ENCODE data around the gene NLGN1.

NLGN1 gene

DNA sequence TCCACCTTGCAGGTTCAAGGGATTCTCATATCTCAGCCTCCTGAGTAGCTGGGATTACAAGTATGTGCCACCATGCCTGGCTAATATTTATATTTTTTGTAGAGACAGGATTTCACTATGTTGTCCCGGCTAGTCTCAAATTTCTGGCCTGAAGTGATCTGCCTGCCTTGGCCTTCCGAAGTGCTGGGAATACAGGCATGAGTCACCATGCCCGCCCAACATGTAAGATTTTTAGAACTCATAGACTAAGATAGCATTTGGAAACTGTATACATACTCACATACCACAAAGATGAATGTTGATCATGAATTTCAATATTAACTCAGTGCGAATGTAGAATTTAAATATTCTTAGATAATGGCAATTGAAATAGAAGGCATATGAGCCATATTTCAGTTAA, 718.9 kb downstream of the NLGN1 start:
- no peak for DNase-seq

DNA sequence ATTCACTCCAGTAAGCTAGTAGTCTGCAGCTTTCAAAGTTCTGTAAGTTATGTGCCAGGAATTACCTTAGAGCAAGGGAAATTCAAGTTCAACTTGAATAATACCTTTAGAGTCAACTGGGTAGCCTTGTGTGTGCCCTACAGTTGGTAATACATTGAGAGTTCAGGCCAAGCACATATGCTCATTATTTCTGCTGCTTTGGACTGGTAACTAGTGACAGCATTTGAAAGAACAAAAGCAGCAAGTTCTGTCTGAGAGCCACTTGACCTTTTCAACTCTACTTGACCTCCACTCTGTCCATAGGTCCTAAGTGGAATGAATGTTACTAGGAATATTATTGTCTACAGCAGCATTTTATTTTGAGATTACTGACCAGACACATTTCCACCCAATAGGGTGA, 723.5 kb downstream of the NLGN1 start:
- DNase-seq: no peak

DNA sequence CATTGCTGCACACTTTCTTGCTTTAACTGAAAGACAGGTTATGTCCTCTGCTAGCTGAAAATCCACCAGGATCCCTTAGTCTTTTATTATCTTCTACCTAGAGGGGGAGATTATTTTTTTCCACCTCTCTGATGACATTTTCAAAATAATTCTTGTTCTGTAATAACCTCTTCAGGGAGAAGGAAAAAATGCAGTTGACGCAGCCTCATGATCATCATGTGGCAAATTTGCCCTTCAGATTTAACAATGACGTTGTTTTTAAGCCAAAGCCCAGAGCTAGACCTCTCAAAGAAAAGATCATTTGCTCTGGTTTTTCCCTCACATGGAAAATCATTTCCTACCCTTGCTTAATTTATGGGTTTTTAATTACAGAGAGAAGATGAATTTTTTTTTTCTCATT, 724.9 kb downstream of the NLGN1 start:
- DNase-seq: no peak

DNA sequence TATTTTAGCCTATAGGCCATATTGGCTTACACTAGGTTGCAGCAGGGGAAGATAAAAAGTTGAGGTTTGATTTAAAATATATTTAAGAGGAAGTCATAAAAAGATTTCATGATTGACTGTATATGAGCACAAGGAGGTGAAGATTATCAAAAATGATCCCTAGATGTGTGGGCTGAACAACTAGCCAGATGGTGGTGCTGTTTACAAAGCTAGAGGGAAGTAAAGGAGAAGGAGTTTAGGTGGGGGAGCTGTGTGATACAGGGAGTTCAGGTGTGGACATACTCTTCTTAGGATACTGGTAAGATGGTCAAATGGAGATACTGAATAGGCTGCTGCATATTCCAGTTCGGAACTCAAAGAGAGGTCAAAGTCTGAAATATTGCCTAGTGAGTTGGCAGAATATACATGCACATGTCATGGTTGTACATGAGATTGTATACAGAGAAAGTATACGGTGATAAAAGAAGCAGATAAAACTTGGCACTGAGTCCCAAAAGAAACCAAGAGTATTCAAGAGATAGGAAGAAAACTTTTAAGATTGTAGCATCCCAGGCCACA, 727.8 kb downstream of the NLGN1 start:
- DNase-seq: peak; percentile 90

DNA sequence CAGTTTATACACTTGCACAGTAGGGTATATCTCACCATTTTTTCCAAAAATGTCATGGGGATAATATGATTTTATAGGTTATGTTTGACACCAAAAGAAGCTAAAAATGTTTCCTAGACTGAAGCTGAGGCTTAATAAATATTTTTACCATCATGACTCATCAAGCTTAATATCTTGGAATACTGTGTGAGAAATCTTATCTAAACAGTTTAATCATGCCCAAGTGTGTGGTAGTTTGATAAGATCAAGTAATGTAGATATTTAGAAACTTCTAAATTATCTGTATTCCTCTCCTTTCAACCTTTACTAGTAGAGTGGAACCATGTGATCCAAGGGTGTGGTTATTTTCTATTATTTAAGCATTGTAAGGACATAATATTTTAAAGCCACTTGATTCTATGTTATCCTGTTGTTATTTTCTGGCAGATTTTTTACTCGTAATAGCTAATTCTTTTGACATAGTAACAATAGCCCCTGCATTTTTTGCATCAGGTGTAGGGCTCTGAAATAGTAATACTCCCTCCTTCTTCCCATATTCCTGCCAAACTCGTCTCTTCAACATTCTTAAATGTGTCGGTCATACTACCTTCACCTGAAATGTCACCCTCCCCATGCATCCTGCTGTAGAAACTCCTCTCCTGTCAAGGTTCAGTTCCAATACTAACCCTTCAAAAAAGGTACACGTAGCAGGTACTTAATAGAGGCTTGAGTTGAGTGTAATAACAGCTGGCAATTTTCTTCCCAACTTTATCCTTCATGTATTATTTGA, 729.6 kb downstream of the NLGN1 start:
- no peak for DNase-seq

DNA sequence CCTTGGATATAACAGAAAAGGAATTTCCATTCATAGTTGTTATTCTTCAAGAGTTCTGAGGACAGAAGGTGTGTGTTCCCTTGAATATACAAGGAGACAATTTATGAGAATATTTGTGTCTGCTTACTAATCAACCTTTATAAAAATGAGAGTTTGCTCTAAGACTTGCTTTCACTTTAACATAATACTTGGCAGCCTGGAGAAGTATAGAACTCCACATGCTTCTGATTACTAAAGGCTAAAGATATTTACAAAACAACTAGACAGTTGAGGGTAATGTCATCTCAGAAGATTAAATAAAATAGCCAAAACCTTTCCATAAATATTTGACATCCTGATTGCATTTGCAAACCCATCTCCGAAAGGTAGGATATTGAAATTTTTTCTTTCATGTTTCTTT, 734.5 kb downstream of the NLGN1 start:
- DNase-seq: no peak

DNA sequence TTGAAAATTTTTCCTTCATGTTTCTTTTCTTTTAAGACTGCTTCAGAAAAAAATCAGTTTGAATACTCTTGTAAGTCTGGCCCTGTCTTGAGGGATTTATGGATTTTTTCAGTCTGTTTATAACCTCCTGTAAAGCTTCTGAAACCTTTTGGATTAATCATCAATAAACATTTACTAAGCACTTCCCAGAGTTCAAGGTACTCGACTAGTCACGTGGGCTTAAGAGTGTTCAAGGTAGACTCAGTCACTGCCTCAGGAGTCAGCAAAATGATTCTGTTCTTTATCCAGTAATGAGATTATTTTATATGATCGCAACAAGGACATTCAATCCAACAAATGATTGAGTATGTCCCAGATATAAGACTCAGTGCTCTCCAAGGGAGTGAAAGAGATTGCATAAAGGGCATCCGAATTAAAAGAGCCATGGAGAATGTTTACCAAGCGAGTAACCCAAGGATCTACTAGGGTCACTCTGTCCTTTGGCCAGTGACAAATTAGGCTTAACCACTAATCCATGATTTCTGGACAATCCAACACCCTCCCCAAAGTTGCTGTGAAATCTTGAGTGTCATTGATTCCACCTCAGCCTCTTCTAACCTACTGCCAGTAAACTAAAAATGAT, 735.0 kb downstream of the NLGN1 start:
- DNase-seq: peak; percentile 63

DNA sequence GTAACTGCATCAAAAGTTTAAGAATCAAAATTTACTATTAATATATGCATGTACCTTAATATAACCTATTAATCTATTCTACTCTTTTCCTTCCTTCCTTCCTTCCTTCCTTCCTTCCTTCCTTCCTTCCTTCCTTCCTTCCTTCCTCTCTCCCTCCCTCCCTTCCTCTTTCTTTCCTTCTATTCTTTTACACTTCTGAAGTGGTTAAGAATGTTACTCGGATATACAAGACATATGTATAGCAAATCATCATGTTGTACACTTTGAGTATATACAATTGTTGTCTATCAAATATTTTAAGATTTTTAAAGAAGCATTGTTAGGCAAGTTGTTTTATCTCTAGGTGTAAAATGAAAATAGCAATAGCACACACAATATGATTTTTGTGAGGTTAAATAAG, 748.5 kb downstream of the NLGN1 start:
- no peak for DNase-seq

DNA sequence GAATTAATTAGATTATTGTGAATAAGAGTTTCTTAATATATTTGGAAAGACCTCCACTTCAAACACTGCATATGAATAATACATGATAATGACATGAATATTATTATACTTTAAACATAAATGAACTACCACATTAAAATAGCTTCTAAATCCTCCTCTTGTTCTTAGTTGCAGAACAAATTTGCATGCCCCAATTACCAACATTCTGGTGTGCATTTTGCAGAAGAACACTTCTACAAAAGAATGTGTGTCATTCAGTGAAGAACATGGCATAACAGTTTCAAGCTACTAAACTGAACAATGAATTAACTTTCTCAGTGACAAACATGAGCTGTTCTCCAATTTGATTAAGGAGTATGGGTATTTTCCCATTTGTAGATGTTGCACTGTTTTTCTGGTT, 750.3 kb downstream of the NLGN1 start:
- DNase-seq: no peak

DNA sequence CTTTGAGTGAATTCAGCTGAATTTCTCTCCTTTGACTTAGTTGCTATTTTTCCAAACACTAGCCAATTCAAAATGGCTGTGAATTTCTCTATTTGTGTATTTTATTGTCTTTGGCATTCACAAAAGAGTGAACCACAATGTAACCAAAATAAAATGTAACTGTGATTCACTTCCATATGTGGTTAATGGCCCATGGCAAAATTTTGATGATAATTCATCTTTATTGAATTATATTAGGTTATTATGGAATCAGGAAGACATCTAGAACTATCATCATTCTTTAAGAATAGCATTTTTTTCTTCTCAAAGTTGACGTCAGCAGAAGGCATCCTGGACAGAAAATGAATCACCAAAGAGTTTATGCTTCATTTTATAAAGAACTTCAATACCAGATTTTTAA, 756.3 kb downstream of the NLGN1 start:
- DNase-seq: no peak

DNA sequence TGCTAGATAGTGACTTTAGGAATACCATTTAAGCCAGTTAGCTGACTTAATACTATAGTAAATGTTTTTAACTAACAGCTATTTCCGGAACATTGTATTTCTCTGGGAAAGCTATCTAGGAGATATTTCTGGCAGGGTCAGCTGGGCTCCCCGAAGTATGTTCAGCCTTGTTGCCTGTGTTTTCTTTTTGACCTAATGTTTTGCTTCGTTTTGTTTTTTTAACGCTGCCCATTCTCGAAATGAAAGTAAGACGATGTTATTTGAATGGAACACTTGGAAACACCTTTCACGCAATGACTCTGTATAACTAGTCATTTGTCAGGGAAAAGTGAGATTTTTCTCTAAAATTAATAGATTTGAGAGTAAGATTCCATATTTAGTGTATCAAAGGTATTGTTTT, 758.7 kb downstream of the NLGN1 start:
- DNase-seq: no peak

DNA sequence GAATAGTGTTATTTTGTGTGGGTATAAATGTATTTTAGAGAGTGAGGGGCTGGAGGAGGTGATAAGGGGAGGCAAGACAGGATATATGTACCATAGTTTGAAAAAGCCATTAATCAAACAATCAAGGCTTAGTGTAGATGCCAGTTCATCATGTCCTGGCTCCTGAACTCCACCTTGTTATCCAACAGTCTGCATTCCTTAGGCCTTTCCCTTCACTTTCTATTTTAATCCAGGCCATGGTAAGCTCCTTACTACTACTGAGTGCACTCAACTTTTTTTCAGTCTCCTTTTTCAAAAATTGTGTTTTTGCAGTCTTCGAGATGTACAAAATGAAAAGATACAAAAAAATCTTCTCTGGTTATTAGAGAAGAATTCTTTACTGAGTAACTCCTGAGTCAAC, 761.1 kb downstream of the NLGN1 start:
- peak; percentile 25 for DNase-seq

DNA sequence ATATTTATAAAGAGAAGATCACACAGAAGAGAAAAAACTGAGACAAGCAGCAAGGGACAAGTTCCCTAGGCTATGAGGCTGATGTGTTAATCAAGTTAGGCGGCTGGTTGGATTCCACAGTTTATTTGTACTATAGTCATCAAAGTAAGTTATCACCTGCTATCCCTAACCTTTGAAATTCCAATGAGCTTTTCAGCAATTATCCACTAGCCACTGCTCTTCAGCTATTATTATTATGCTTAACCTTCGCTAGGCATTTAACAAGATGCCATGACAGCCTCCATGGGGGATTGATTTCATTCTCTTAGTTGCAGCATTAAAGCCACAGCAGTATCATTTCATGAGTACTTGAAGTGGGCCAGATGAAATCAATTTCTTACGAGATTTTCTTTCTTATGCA, 762.1 kb downstream of the NLGN1 start:
- DNase-seq: no peak

DNA sequence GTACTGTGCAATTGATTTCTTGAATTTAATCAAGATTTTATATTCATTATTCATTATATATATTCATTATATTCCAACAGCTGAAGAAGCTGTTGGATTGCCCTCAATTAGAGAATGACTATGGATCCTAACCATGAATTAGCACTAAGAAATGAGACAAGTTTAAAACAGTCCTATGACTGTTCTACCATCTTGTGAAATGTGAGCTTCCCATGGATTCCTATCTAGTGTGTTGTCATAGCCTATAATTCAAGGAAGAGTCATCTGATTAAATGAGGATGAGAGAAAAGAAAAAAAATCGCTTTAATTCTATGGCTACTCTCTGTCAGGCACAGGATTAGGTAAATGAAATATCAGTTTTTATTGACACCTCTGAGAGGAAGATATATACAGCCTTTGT, 765.0 kb downstream of the NLGN1 start:
- DNase-seq: no peak

DNA sequence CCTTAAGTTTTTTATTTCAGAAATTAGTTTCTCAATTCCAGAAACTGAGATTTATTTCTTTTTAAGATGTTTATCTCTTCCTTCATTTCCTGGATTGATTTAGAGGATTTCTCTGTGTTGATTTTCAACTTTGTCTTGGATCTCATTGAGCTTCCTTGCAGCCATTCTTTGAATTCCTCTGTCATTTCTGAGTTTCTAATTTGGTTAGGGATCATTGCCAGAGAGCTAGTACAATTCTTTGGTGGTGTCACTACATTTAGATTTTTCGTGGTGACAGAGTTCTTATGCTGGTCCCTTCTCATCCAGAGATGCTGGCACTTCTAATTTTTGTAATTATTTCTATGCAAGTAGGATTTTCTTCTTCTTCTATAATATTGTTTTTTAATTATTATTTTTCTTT, 770.5 kb downstream of the NLGN1 start:
- no peak for DNase-seq

DNA sequence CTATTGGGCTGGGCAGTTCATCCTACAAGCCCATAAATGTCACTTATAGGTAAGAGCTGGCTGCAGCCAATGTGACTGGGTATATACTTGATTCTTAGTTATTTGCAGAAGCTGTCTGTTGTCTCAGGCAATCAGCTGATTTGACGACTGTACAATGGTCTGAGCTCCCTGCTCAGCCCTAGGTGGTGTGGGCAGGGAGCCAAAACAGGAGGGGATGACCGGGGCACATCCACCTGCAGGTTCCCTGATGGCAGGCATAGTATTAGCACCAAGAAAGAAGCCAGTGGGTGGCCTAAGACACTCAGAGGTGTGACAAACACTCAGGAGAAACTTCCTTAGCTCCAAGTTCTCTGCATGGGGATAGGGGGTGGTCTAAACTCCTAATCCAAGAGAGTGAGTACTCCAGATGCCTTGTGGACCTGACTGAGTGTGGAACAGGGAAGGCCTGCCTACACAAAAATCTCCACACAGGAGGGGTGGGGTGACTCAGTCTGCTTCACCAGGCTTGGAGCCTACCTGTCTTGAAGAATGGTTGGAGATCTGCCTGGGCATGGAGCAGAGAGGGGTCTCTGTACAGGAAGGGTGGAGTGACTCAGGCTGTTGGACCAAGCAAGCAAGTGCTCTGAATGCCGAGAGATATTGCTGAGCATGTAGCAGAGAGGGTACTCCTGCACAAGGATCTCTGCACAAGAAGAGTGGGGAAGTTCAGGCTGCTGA, 771.2 kb downstream of the NLGN1 start:
- no peak for DNase-seq

DNA sequence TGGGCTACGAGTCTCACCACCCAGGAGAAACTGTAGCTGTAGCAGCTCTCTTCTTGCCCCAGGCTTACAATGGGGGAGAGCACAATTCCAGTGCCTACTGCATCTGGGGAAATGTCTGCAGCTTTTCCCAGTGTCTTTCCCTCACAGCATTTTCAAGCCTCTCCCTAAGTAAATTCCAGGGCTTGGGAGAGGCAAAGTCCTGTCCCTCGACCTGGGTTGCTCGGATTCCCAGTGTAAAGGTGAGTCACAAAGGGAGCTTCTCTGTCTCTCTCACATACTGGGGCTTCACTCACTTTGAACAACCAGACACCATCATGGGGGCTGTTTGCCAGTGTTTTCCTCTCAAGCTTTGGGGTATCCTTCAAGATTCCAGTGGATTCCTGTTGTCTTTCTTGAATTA, 772.2 kb downstream of the NLGN1 start:
- DNase-seq: no peak

DNA sequence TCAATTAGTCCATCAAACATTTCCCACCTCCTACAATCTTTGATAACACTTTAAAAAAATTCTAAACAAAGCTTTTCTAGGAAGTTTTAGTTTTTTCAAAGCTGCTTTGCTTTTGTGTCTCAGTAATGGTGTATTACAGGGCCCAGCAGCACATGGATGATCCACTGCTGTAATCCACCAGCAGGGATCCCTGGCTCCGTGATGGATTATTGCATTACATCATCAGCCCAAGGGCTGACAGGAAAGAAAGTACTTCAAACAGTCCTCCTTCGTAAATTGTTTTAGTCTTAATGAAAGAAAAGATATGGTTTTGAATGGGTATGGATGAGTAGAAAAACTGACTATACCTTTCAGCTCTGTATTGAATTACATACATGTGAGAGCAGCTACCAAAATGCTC, 772.7 kb downstream of the NLGN1 start:
- peak; percentile 82 for DNase-seq

DNA sequence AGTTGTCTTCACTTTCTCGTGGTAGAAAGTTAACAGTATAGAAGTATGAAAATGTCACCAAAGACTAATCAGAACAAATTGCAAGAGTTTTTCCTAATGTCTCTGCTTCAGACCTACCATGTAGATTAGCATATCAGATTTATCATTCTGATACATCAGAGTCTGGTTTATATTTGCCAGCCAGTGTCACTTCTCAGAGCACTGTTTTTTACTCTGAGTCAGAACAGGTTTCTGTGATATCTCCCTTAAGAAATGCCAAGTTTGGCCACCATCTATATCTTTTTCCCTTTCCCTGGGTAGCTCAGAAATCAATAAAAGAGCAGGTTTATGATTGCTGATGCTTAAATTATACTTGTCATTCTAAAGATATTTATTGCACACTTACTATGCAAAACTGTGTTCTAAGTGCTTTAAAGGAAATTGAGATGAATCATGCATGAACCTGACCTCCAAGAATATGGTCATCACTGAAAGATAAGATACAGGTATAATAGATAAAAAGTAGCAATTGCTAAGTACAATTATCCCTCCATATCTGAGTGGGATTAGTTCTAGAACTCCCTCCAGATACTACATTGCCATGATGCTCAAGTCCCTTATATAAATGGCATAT, 788.9 kb downstream of the NLGN1 start:
- DNase-seq: no peak

DNA sequence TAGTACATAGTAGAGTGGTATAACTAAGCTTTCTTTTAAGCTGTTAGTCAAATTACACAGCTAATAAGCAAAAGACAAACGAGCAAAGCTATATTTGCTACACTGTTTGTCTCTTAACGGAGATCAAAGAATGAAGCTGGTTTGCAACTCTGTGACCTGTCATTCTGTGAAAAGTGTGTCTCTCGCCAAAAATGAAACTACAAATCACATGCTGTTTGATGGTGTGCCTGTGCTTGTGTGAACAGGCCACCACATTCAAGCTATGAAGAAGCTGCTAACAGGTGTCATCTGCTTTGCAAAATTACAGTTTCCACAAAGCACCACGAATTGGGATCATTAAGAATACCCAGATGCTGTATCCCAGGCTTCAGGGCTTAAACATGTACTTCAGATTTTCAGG, 793.8 kb downstream of the NLGN1 start:
- no peak for DNase-seq

DNA sequence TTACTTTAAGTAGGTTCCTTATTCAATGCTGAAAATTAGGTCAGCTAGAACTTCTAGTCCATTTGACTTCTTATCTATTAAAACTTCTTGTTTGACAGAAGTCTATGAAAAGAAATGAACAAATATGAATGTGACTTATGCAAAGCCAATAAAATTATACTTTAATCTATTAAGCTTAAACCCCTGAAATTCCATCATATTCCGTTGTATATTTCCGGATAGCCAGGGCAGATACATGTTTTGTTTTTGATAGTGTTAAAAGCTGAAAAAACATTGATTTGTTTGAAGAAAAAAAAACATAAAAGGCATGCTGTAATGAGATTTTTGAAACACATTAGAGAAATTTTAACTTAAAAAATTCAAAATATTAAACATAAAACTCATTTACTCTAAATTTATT, 794.4 kb downstream of the NLGN1 start:
- no peak for DNase-seq

DNA sequence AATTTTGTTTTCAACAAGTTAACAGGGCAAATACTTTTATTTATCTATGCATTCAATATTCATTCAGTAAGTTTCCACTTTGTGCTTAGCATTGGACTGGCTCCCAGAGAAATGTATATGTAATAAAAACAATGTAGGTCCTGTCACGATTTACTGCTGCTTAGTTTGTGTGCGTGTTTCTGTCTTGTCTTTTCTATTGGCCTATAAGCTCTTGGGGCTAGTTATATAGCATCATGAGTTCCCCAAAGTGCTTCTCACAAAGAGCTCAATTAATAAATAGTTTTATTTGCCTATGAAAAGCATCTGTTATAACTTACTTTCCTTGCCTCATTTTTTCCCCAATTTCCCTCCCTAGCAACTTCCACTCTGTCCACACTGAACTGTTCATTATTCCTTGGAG, 794.9 kb downstream of the NLGN1 start:
- no peak for DNase-seq

DNA sequence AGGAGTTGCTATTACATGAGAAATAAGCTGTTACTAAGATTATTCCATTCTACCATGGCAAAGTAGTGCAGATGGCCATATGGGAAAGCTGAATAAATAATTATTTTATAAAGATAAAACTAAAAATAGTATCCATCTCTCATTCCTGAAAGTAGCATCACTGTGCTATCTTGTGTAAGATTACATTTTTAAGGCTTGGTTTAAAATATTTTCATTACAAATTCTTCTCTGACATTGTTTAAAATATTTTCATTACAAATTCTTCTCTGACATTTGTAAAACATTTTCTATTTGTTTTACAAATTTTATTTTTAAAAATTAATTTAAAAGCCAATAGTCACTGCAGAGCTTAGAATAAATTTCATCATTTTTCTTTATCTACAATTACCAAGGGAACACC, 796.1 kb downstream of the NLGN1 start:
- DNase-seq: no peak

DNA sequence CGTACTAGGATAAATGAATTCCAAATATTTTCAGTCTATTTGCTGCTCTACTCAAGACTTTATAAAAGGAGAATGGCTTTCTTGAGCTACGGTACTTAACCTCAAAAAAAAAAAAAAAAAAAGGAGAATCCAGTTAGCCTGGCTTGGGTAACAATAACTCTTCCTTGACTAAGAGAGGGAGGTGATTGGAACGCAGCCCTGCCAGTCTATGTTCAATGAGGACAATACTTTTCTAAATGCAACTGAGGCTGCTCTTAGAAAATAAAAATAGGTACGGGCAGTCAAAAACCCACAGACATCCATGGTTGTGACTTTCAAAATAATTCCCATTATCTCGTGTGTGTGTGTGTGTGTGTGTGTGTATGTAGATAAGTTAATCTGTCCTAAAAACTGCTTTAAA, 799.9 kb downstream of the NLGN1 start:
- DNase-seq: peak; percentile 45

Data from NCI-H82 (cell line).